ENCODE results near the gene KRT84. TPM values are rescaled to one million over a fixed set of nuclear protein-coding genes. Genes with fewer than 3 reads are reported as not detected.

KRT84 gene
- total RNA-seq, 5 donors from 2014 or later (not counting 1 experiment from before 2014, with no cell fraction given): not detected

DNA sequence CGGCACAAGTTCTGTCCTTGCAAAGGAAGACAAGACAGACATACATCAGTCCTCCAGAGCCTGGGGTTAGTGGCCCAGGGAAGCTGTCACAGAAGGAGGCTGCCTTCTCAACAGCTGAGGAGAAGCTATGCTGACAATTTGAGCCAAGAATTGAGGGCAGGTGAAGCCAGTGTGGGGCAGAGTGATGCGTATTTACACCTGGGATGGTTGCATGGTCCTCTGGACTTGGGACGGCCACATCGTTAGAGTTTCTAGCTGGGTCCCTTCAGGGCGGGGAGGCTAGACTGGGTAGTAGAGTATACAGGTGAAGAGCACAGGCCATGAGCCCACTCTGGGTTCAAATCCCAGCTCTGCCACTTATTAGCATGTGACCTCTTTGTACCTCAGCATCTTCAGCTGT is 34.7 kb downstream of the KRT84 start:
- CTCF ChIA-PET: interaction anchor here in 1 of 2 donors (1.5 kb wide), 1 partner anchor 11 kb away, joined by 5 read pairs; no protein-coding TSS in a partner anchor
- Mint-ChIP-seq H3K4me3 (no peak overlapping the region), H3K27me3 (peaks cover 3 to 13% of the 10 kb centered on the region in 2 donors), H3K4me1 (peaks cover 24 to 34% (median 32%) of the 10 kb centered on the region in 3 donors), H3K27ac (no peak overlapping the region), H3K9me3 (no peaks in the 10 kb centered on the region), H3K36me3 (no peaks in the 10 kb centered on the region)
- Histone ChIP-seq H3K27ac (ENCODE audit: low read length) (no peak overlapping the region), H3K9me3 (no peaks in the 10 kb centered on the region), H3K36me3 (ENCODE audit: control insufficient read depth in 2 of 2, extremely low read depth in 1 of 2, insufficient read depth in 1 of 2, low read length in 1 of 2) (no peaks in the 10 kb centered on the region), H3K4me3 (ENCODE audit: control insufficient read depth in 1 of 2, extremely low read depth in 1 of 2, low read length in 1 of 2) (no peak overlapping the region), H3K27me3 (replicated peaks in 1 of 2; ENCODE audit: control insufficient read depth in 2 of 2, extremely low read depth in 1 of 2, insufficient read depth in 2 of 2, low read length in 1 of 2) (peaks cover 0 to 34% of the 10 kb centered on the region in 2 experiments), H3K4me1 (ENCODE audit: control insufficient read depth in 1 of 2, extremely low read depth in 1 of 2, insufficient read depth in 2 of 2, low read length in 2 of 2) (peaks cover 13 to 32% of the 10 kb centered on the region in 2 experiments)
- peak in 1 of 35 experiments; percentile 3 for DNase-seq
- ATAC-seq (replicated peaks in 1 of 4): no peak
- WGBS (ENCODE audit: insufficient coverage): 96% methylated on average over 4 of the region's 5 CpGs
- POLR2A ChIA-PET: no interaction called here

- peaks cover 3 to 13% of the 10 kb centered on the region in 2 donors for H3K27me3 Mint-ChIP-seq
- DNase-seq (peak in 1 of 35 experiments; percentile 4), ATAC-seq (replicated peaks in 1 of 4) (no peak)
- Histone ChIP-seq H3K27me3 (replicated peaks in 1 of 2; ENCODE audit: control insufficient read depth in 2 of 2, extremely low read depth in 1 of 2, insufficient read depth in 2 of 2, low read length in 1 of 2) (peaks cover 0 to 33% of the 10 kb centered on the region in 2 experiments), H3K36me3 (ENCODE audit: control insufficient read depth in 2 of 2, extremely low read depth in 1 of 2, insufficient read depth in 1 of 2, low read length in 1 of 2) (no peaks in the 10 kb centered on the region), H3K9me3 (no peaks in the 10 kb centered on the region), H3K27ac (ENCODE audit: low read length) (no peak overlapping the region), H3K4me3 (ENCODE audit: control insufficient read depth in 1 of 2, extremely low read depth in 1 of 2, low read length in 1 of 2) (no peak overlapping the region), H3K4me1 (ENCODE audit: control insufficient read depth in 1 of 2, extremely low read depth in 1 of 2, insufficient read depth in 2 of 2, low read length in 2 of 2) (peaks cover 13 to 32% of the 10 kb centered on the region in 2 experiments)
- POLR2A ChIA-PET: no interaction called here
- H3K9me3 Mint-ChIP-seq: no peaks in the 10 kb centered on the region
- 91% methylated on average over 7 of the region's 8 CpGs for WGBS (ENCODE audit: insufficient coverage)
- H3K4me3 Mint-ChIP-seq: no peak overlapping the region
- peaks cover 24 to 34% (median 32%) of the 10 kb centered on the region in 3 donors for H3K4me1 Mint-ChIP-seq
- CTCF ChIA-PET: no interaction called here
- no peak overlapping the region for H3K27ac Mint-ChIP-seq
- no peaks in the 10 kb centered on the region for H3K36me3 Mint-ChIP-seq
Measured at GRCh38 chr12:52350021-52350620, 35.3 kb downstream of the KRT84 start.

DNA sequence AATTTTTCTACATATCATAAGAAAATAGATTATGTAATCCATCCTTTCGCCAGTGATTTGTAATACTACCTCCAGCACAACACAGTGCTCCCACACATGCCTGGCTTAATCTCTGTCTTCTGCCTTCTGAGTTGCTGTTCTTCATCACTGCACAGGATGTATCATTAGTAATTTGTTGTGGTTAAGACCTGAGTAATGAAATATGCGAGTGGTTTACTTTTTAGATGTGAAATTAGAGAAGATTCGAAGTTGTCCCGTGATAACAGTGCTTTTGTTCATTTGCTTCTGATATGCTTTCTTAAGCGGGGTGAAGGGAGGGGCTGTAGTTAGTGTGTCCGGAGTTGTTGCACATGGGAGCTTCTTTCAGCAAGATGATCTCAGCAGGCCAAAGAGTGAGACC is 36.3 kb downstream of the KRT84 start:
- no peak overlapping the region for H3K4me3 ChIP-seq (ENCODE audit: control insufficient read depth in 1 of 2, extremely low read depth in 1 of 2, low read length in 1 of 2)
- H3K27ac Mint-ChIP-seq: no peak overlapping the region
- peaks cover 24 to 34% (median 32%) of the 10 kb centered on the region in 3 donors for H3K4me1 Mint-ChIP-seq
- peaks cover 13 to 32% of the 10 kb centered on the region in 2 experiments for H3K4me1 ChIP-seq (ENCODE audit: control insufficient read depth in 1 of 2, extremely low read depth in 1 of 2, insufficient read depth in 2 of 2, low read length in 2 of 2)
- H3K9me3 Mint-ChIP-seq: no peaks in the 10 kb centered on the region
- ChIA-PET POLR2A (no interaction called here), CTCF (no interaction called here)
- WGBS (ENCODE audit: insufficient coverage): 86% methylated on average over 5 of the region's 6 CpGs
- no peak for ATAC-seq (replicated peaks in 1 of 4)
- no peaks in the 10 kb centered on the region for H3K9me3 ChIP-seq
- peaks cover 0 to 31% of the 10 kb centered on the region in 2 experiments for H3K27me3 ChIP-seq (replicated peaks in 1 of 2; ENCODE audit: control insufficient read depth in 2 of 2, extremely low read depth in 1 of 2, insufficient read depth in 2 of 2, low read length in 1 of 2)
- no peaks in the 10 kb centered on the region for H3K36me3 Mint-ChIP-seq
- no peak overlapping the region for H3K4me3 Mint-ChIP-seq
- H3K27ac ChIP-seq (ENCODE audit: low read length): no peak overlapping the region
- peaks cover 3 to 14% of the 10 kb centered on the region in 2 donors for H3K27me3 Mint-ChIP-seq
- no peaks in the 10 kb centered on the region for H3K36me3 ChIP-seq (ENCODE audit: control insufficient read depth in 2 of 2, extremely low read depth in 1 of 2, insufficient read depth in 1 of 2, low read length in 1 of 2)
- DNase-seq: no peak

DNA sequence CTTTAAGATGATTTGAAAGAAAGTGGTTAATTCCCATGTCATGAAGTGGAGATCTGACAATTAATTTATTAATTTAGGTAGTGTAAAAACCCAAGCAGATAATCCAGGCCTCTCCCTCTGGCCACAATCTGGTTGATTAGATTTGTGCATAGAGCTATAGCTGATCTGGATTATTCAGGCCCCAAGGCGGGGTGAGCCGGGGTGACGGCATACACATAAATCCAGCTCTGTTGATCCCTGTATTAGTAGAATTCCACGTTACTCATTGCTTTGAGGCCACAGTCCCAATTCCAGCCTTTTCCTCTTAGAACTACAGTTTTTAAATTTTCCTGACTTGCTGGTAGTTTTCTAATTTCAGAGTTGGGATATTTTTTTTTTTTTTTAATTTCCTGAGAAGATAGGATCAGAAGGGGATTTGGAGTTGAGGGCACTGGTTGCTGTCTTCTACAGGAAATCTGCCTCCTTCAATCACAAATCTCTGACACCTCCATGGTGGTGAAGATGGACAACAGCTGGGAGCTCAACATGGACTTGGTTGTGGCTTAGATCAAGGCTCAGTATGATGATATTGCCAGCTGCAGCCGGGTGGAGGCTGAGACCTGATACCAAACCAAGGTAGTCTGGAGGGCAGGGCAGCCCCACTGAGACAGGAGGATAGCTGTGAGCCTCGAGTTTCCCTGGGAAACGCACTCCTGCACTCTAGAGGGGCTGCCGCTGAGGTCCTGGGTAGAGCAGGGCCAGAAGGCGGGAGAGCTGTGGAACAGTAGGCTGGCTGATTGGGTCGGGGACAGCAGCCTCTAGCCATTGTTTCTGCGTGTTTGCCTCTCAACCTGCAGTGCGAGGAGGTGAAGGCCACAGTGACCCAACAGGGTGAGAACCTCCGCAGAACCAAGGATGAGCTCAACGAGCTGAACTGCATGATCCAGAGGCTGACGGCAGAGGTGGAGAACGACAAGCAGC is 37.6 kb downstream of the KRT84 start:
- peaks cover 0 to 34% of the 10 kb centered on the region in 2 experiments for H3K27me3 ChIP-seq (replicated peaks in 1 of 2; ENCODE audit: control insufficient read depth in 2 of 2, extremely low read depth in 1 of 2, insufficient read depth in 2 of 2, low read length in 1 of 2)
- ChIA-PET POLR2A (no interaction called here), CTCF (interaction anchor here in 1 of 2 donors (0.6 to 1.2 kb wide), 3 partner anchors 20 to 652 kb away, joined by 3 to 5 read pairs (median 3); no protein-coding TSS in a partner anchor)
- no peaks in the 10 kb centered on the region for H3K36me3 ChIP-seq (ENCODE audit: control insufficient read depth in 2 of 2, extremely low read depth in 1 of 2, insufficient read depth in 1 of 2, low read length in 1 of 2)
- Mint-ChIP-seq H3K4me3 (no peak overlapping the region), H3K27ac (no peak overlapping the region), H3K9me3 (no peaks in the 10 kb centered on the region), H3K36me3 (no peaks in the 10 kb centered on the region), H3K4me1 (peaks cover 22 to 28% (median 26%) of the 10 kb centered on the region in 3 donors), H3K27me3 (peaks cover 0 to 10% of the 10 kb centered on the region in 2 donors)
- ATAC-seq (replicated peaks in 1 of 4) (no peak), DNase-seq (no peak)
- H3K4me3 ChIP-seq (ENCODE audit: control insufficient read depth in 1 of 2, extremely low read depth in 1 of 2, low read length in 1 of 2): no peak overlapping the region
- WGBS (ENCODE audit: insufficient coverage): 65% methylated on average over 10 of the region's 16 CpGs
- no peak overlapping the region for H3K27ac ChIP-seq (ENCODE audit: low read length)
- peaks cover 13 to 29% of the 10 kb centered on the region in 2 experiments for H3K4me1 ChIP-seq (ENCODE audit: control insufficient read depth in 1 of 2, extremely low read depth in 1 of 2, insufficient read depth in 2 of 2, low read length in 2 of 2)
- no peaks in the 10 kb centered on the region for H3K9me3 ChIP-seq

GRCh38 chr12:52347016-52347415 is 38.4 kb downstream of the KRT84 start:
- Mint-ChIP-seq H3K36me3 (no peaks in the 10 kb centered on the region), H3K27ac (no peak overlapping the region), H3K4me3 (no peak overlapping the region), H3K9me3 (no peaks in the 10 kb centered on the region), H3K27me3 (peaks cover 0 to 10% of the 10 kb centered on the region in 2 donors), H3K4me1 (peaks cover 14 to 20% (median 19%) of the 10 kb centered on the region in 3 donors)
- ATAC-seq (replicated peaks in 1 of 4) (no peak), DNase-seq (no peak)
- 87% methylated on average over 3 of the region's 9 CpGs for WGBS (ENCODE audit: insufficient coverage)
- POLR2A ChIA-PET: no interaction called here
- CTCF ChIA-PET: interaction anchor here in 1 of 2 donors (1.2 kb wide), 2 partner anchors 19 to 21 kb away, joined by 3 read pairs; no protein-coding TSS in a partner anchor
- H3K4me3 ChIP-seq (ENCODE audit: control insufficient read depth in 1 of 2, extremely low read depth in 1 of 2, low read length in 1 of 2): no peak overlapping the region
- H3K27me3 ChIP-seq (replicated peaks in 1 of 2; ENCODE audit: control insufficient read depth in 2 of 2, extremely low read depth in 1 of 2, insufficient read depth in 2 of 2, low read length in 1 of 2): peaks cover 0 to 31% of the 10 kb centered on the region in 2 experiments
- no peak overlapping the region for H3K27ac ChIP-seq (ENCODE audit: low read length)
- H3K36me3 ChIP-seq (ENCODE audit: control insufficient read depth in 2 of 2, extremely low read depth in 1 of 2, insufficient read depth in 1 of 2, low read length in 1 of 2): no peaks in the 10 kb centered on the region
- H3K4me1 ChIP-seq (ENCODE audit: control insufficient read depth in 1 of 2, extremely low read depth in 1 of 2, insufficient read depth in 2 of 2, low read length in 2 of 2): peaks cover 10 to 21% of the 10 kb centered on the region in 2 experiments
- H3K9me3 ChIP-seq: no peaks in the 10 kb centered on the region

DNA sequence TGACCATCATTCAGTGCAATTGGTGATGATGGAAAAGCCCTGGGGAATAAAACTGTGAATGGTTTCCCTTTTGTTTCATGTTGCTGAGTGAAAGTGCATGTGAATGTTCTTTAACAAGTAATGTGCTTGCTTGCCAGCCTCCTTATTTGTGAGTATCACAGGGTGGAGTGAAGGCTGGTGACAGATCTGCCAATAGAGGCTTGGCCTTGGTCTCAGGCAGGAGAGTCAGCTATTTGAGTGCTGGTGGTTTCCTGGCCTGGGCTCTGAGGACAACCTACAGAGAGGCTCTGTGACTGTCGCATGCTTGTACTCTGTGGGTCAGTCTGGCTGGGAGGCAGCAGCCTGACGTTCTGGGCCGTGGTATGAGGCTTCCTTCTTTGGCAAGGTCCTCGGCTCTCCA is 38.9 kb downstream of the KRT84 start:
- Mint-ChIP-seq H3K4me3 (no peak overlapping the region), H3K9me3 (no peaks in the 10 kb centered on the region), H3K4me1 (peaks cover 10 to 16% (median 15%) of the 10 kb centered on the region in 3 donors), H3K27ac (no peak overlapping the region), H3K27me3 (peaks cover 0 to 14% of the 10 kb centered on the region in 2 donors), H3K36me3 (no peaks in the 10 kb centered on the region)
- no peaks in the 10 kb centered on the region for H3K9me3 ChIP-seq
- no peak overlapping the region for H3K4me3 ChIP-seq (ENCODE audit: control insufficient read depth in 1 of 2, extremely low read depth in 1 of 2, low read length in 1 of 2)
- POLR2A ChIA-PET: no interaction called here
- H3K27ac ChIP-seq (ENCODE audit: low read length): no peak overlapping the region
- ATAC-seq (replicated peaks in 1 of 4) (no peak), DNase-seq (no peak)
- H3K36me3 ChIP-seq (ENCODE audit: control insufficient read depth in 2 of 2, extremely low read depth in 1 of 2, insufficient read depth in 1 of 2, low read length in 1 of 2): no peaks in the 10 kb centered on the region
- H3K27me3 ChIP-seq (replicated peaks in 1 of 2; ENCODE audit: control insufficient read depth in 2 of 2, extremely low read depth in 1 of 2, insufficient read depth in 2 of 2, low read length in 1 of 2): peaks cover 0 to 35% of the 10 kb centered on the region in 2 experiments
- WGBS (ENCODE audit: insufficient coverage): 50% methylated on average over 2 of the region's 4 CpGs
- CTCF ChIA-PET: interaction anchor here in 1 of 2 donors (1.2 kb wide), 1 partner anchor 20 kb away, joined by 3 read pairs; no protein-coding TSS in a partner anchor
- H3K4me1 ChIP-seq (ENCODE audit: control insufficient read depth in 1 of 2, extremely low read depth in 1 of 2, insufficient read depth in 2 of 2, low read length in 2 of 2): peaks cover 5 to 17% of the 10 kb centered on the region in 2 experiments

Data from T-cell (primary cell).